ENCODE results near the gene SULT1B1.

DNA sequence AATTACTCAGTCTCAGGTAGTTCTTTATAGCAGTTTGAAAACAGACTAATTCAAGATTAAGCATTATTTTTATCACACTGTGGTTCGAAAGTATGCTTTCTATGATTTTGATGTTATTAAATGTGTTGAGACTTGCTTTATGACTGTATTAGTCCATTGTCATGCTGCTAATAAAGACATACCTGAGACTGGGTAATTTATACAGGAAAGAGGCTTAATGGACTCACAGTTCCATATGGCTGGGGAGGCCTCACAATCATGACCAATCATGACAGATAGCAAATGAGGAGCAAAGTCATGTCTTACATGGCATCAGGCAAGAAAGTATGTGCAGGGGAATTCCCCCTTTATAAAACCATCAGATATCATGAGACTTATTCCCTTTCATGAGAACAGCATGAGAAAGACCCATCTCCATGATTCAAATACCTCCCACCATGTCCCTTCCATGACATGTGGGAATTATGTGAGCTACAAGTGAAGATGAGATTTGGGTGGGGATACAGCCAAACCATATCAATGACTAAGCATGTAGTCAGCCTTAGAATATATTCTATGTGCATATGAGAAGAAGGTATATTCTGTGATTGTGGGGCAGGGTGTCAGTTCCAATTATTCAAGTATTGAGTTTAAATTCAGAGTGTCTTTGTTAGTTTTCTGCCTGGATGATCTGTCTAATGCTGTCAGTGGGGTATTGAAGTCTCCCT is 62.7 kb downstream of the SULT1B1 start:
- TF ChIP-seq, protein P1, sequence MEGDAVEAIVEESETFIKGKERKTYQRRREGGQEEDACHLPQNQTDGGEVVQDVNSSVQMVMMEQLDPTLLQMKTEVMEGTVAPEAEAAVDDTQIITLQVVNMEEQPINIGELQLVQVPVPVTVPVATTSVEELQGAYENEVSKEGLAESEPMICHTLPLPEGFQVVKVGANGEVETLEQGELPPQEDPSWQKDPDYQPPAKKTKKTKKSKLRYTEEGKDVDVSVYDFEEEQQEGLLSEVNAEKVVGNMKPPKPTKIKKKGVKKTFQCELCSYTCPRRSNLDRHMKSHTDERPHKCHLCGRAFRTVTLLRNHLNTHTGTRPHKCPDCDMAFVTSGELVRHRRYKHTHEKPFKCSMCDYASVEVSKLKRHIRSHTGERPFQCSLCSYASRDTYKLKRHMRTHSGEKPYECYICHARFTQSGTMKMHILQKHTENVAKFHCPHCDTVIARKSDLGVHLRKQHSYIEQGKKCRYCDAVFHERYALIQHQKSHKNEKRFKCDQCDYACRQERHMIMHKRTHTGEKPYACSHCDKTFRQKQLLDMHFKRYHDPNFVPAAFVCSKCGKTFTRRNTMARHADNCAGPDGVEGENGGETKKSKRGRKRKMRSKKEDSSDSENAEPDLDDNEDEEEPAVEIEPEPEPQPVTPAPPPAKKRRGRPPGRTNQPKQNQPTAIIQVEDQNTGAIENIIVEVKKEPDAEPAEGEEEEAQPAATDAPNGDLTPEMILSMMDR (IDR thresholded peaks at IDR 0.05): no peak
- TF ChIP-seq POLR2A (IDR thresholded peaks at IDR 0.05): no peak
